Bladder microvascular endothelial cell (primary cell): Measurements from ENCODE around the gene FOXN3. TPM values are rescaled to one million over a fixed set of nuclear protein-coding genes. Genes with fewer than 3 reads are reported as not detected.

Source experiments
- total RNA-seq: library from RNA; depleted of rRNA; stranded (reverse); fragments of >200 nt; gene quantifications from 2 replicates; pipeline ENCODE4 v1.2.3, GENCODE V29; 2014

FOXN3 gene, protein sequence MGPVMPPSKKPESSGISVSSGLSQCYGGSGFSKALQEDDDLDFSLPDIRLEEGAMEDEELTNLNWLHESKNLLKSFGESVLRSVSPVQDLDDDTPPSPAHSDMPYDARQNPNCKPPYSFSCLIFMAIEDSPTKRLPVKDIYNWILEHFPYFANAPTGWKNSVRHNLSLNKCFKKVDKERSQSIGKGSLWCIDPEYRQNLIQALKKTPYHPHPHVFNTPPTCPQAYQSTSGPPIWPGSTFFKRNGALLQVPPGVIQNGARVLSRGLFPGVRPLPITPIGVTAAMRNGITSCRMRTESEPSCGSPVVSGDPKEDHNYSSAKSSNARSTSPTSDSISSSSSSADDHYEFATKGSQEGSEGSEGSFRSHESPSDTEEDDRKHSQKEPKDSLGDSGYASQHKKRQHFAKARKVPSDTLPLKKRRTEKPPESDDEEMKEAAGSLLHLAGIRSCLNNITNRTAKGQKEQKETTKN
- 11.0 and 43.1 TPM in 2 replicates for total RNA-seq

DNA sequence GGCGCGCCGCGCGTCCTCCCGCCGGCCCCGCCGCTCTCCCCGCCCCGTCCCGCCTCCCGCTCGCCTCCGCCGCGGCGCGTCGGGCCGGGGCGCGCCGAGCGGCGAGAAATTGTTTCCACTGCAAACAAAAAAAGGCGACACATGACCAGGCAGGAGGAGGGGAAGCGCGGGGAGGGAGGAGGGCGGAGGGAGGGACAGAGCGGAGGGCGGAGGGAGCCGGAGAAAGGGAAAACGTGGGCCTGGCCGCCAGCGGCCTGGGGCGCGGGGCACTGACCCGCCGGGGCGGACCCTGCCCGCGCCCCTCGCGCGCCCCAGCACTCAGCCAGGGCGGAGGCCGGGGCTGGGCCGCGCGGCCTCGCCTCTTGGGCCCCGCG lies at the start of gene FOXN3:
TSS of gene FOXN3 (minus strand) at position 143 of the 374 bp plus-strand sequence. CDS start 4,757 bp downstream, outside the sequence.

